ENCODE measurements around the gene PROM2. TPM values are rescaled to one million over a fixed set of nuclear protein-coding genes. Genes with fewer than 3 reads are reported as not detected.

The PROM2 gene
- total RNA-seq, 1 donor from 2014 or later = 5.4 TPM

- H3K4me1 Mint-ChIP-seq (ENCODE audit: low read depth, unreplicated experiment) = peaks cover 23% of the 10 kb centered on the region
- peak overlapping the region; percentile 20 for H3K27ac Mint-ChIP-seq (ENCODE audit: unreplicated experiment)
Measured at GRCh38 chr2:95305380-95306061, 31.3 kb downstream of the PROM2 start.

GRCh38 chr2:95306336-95306895, 32.2 kb downstream of the PROM2 start:
- DNase-seq = no peak
- no peak for TF ChIP-seq CTCF (IDR thresholded peaks at IDR 0.05; ENCODE audit: partially characterized antibody, unreplicated experiment)
- Mint-ChIP-seq H3K4me3 (ENCODE audit: unreplicated experiment) (peak overlapping the region; percentile 13), H3K27ac (ENCODE audit: unreplicated experiment) (no peak overlapping the region), H3K27me3 (ENCODE audit: unreplicated experiment) (peaks cover 10% of the 10 kb centered on the region), H3K36me3 (ENCODE audit: unreplicated experiment) (no peaks in the 10 kb centered on the region), H3K4me1 (ENCODE audit: low read depth, unreplicated experiment) (peaks cover 23% of the 10 kb centered on the region), H3K9me3 (ENCODE audit: unreplicated experiment) (peaks cover 8% of the 10 kb centered on the region)

More at GRCh38 chr2:95305380-95306061, 31.3 kb downstream of the PROM2 start:
- H3K27me3 Mint-ChIP-seq (ENCODE audit: unreplicated experiment) = peaks cover 11% of the 10 kb centered on the region
- no peak overlapping the region for H3K4me3 Mint-ChIP-seq (ENCODE audit: unreplicated experiment)
- no peaks in the 10 kb centered on the region for H3K36me3 Mint-ChIP-seq (ENCODE audit: unreplicated experiment)
- DNase-seq = no peak
- no peak for TF ChIP-seq CTCF (IDR thresholded peaks at IDR 0.05; ENCODE audit: partially characterized antibody, unreplicated experiment)
- peaks cover 8% of the 10 kb centered on the region for H3K9me3 Mint-ChIP-seq (ENCODE audit: unreplicated experiment)

- H3K27me3 Mint-ChIP-seq (ENCODE audit: unreplicated experiment) = peaks cover 10% of the 10 kb centered on the region
- H3K36me3 Mint-ChIP-seq (ENCODE audit: unreplicated experiment) = no peaks in the 10 kb centered on the region
- no peak overlapping the region for H3K27ac Mint-ChIP-seq (ENCODE audit: unreplicated experiment)
- no peak for DNase-seq
- peaks cover 7% of the 10 kb centered on the region for H3K9me3 Mint-ChIP-seq (ENCODE audit: unreplicated experiment)
- TF ChIP-seq CTCF (IDR thresholded peaks at IDR 0.05; ENCODE audit: partially characterized antibody, unreplicated experiment) = no peak
- H3K4me1 Mint-ChIP-seq (ENCODE audit: low read depth, unreplicated experiment) = peaks cover 20% of the 10 kb centered on the region
- no peak overlapping the region for H3K4me3 Mint-ChIP-seq (ENCODE audit: unreplicated experiment)
Measured at GRCh38 chr2:95307036-95307435, 32.8 kb downstream of the PROM2 start.

- TF ChIP-seq CTCF (IDR thresholded peaks at IDR 0.05; ENCODE audit: partially characterized antibody, unreplicated experiment) = no peak
- Mint-ChIP-seq H3K4me3 (ENCODE audit: unreplicated experiment) (no peak overlapping the region), H3K9me3 (ENCODE audit: unreplicated experiment) (peaks cover 7% of the 10 kb centered on the region), H3K27me3 (ENCODE audit: unreplicated experiment) (peaks cover 10% of the 10 kb centered on the region), H3K4me1 (ENCODE audit: low read depth, unreplicated experiment) (peaks cover 18% of the 10 kb centered on the region), H3K36me3 (ENCODE audit: unreplicated experiment) (no peaks in the 10 kb centered on the region), H3K27ac (ENCODE audit: unreplicated experiment) (peak overlapping the region; percentile 13)
- no peak for DNase-seq
Measured at GRCh38 chr2:95307878-95308277, 33.6 kb downstream of the PROM2 start.

- no peak overlapping the region for H3K27ac Mint-ChIP-seq (ENCODE audit: unreplicated experiment)
- no peaks in the 10 kb centered on the region for H3K36me3 Mint-ChIP-seq (ENCODE audit: unreplicated experiment)
- DNase-seq = no peak
- peaks cover 13% of the 10 kb centered on the region for H3K4me1 Mint-ChIP-seq (ENCODE audit: low read depth, unreplicated experiment)
- H3K4me3 Mint-ChIP-seq (ENCODE audit: unreplicated experiment) = no peak overlapping the region
- H3K27me3 Mint-ChIP-seq (ENCODE audit: unreplicated experiment) = peaks cover 12% of the 10 kb centered on the region
- H3K9me3 Mint-ChIP-seq (ENCODE audit: unreplicated experiment) = peaks cover 6% of the 10 kb centered on the region
- no peak for TF ChIP-seq CTCF (IDR thresholded peaks at IDR 0.05; ENCODE audit: partially characterized antibody, unreplicated experiment)
Measured at GRCh38 chr2:95308426-95308990, 34.3 kb downstream of the PROM2 start.
